ACC112 (cell line): Measurements from ENCODE around the gene FRRS1L.

Experiments used
- H2AFZ ChIP-seq: fragments of 200-600 bp; sonication (generic); one replicate; pipeline ENCODE4 v1.6.0; 2017; ENCODE audit warnings: antibody characterized with exemption, low read length; ENCODE audit not compliant: unreplicated experiment
- H3K27ac ChIP-seq: fragments of 200-600 bp; sonication (generic); 2 replicates; pipeline ENCODE4 v1.5.1; 2014; ENCODE audit warnings: low read depth, mild to moderate bottlenecking, antibody characterized with exemption, low read length, moderate library complexity
- H3K27me3 ChIP-seq: fragments of 200-600 bp; sonication (generic); 2 replicates; pipeline ENCODE4 v1.6.1; 2014; ENCODE audit warnings: mild to moderate bottlenecking, antibody characterized with exemption, low read length, moderate library complexity, mixed read lengths; ENCODE audit not compliant: insufficient read depth
- H3K36me3 ChIP-seq: fragments of 200-600 bp; sonication (generic); 2 replicates; pipeline ENCODE4 v1.6.1; 2016; ENCODE audit warnings: mild to moderate bottlenecking, antibody characterized with exemption, low read length, moderate library complexity, mixed read lengths; ENCODE audit not compliant: insufficient read depth
- H3K4me1 ChIP-seq: fragments of 200-600 bp; sonication (generic); one replicate; pipeline ENCODE4 v1.6.1; 2016; ENCODE audit warnings: low read length, mixed read lengths; ENCODE audit not compliant: insufficient read depth, unreplicated experiment, control insufficient read depth
- H3K4me3 ChIP-seq: fragments of 200-600 bp; sonication (generic); 2 replicates; pipeline ENCODE4 v1.5.1; 2014; ENCODE audit warnings: mild to moderate bottlenecking, low read depth, low read length
- H3K79me2 ChIP-seq: fragments of 200-600 bp; sonication (generic); one replicate; pipeline ENCODE4 v1.6.0; 2016; ENCODE audit warnings: low read length; ENCODE audit not compliant: control insufficient read depth, unreplicated experiment, insufficient read depth

The FRRS1L gene

DNA sequence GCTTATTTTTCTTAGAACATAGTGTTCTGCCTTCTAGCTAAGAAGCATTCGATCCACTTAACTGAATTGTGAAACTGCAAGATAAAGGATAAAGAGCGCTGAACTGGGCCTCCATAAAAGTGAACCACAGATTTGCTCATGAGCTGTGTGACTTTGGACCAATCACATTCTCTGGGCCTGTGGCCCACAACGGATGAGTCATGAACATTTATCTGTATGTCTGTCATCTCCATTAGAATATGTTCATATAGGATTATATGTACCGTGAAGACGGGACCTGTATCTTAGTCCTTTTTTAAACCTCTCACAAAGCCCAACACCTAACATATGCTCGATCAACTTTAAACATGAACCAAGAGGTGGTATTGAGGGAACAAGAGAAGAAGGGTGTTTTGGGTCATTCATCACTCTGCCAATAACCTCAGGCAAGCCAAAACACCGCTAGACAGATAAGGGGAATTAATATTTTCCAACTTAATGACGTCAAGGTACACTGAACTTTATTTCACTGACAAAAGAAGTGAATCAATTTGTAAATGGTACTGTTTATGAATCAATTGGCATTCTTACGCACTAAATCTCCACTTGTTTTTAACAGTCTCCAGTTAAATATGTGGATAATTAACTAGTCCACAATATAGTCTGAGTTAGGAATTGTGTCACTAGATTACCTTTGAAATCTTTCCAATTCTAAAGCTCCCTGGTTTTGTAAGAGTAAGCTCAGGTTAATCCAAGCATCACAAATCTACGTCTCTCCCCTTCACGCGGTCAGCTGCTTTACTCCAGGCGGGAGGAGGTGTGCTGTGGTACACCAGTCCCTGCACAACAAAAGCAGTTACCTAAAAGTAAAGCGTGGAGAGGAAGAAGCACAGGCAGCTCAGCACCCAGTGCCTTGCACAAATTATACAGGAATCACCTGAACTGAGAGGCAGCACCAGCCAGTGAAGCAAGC, 48.9 kb downstream of the FRRS1L start:
- peak overlapping the region; percentile 85 for H3K4me3 ChIP-seq
- H3K27ac ChIP-seq = peak overlapping the region; percentile 69
- no peak overlapping the region for H2AFZ ChIP-seq
- H3K36me3 ChIP-seq = 0 out of 2 replicates have a peak, but pooled peaks cover 4% of the 10 kb centered on the region
- no peaks in the 10 kb centered on the region for H3K27me3 ChIP-seq
- peaks cover 37% of the 10 kb centered on the region for H3K4me1 ChIP-seq
- H3K79me2 ChIP-seq = peaks cover 65% of the 10 kb centered on the region

GRCh38 chr9:109115931-109116526, 51.0 kb downstream of the FRRS1L start:
- Histone ChIP-seq H3K4me3 (no peak overlapping the region), H2AFZ (no peak overlapping the region), H3K36me3 (0 out of 2 replicates have a peak, but pooled peaks cover 4% of the 10 kb centered on the region), H3K27ac (no peak overlapping the region), H3K27me3 (no peaks in the 10 kb centered on the region), H3K79me2 (peaks cover 86% of the 10 kb centered on the region), H3K4me1 (peaks cover 50% of the 10 kb centered on the region)

DNA sequence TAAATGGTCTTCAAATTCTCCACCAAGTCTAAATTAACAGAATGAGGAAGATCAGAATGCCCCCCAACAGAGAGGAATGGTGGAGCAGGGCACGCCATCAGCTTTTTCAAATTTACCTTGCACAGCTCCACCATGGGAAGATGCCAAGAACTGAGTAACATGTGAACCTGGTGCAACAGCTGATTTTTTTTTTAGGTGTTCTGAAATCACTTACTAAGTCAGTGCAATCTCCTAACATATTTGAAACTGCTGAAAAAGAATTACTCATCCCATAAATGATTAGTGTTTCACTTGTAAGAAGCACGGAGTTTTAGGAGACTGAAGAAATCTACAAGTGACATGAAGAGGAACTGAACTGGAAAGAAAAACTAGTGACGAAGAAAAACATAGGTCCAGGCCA, 52.4 kb downstream of the FRRS1L start:
- Histone ChIP-seq H3K27ac (peak overlapping the region; percentile 46), H3K4me1 (peaks cover 54% of the 10 kb centered on the region), H3K79me2 (peaks cover 97% of the 10 kb centered on the region), H3K4me3 (peak overlapping the region; percentile 27; the same call in 1 of the 2 replicates), H3K36me3 (0 out of 2 replicates have a peak, but pooled peaks cover 4% of the 10 kb centered on the region), H2AFZ (no peak overlapping the region), H3K27me3 (no peaks in the 10 kb centered on the region)

GRCh38 chr9:109113892-109114609, 53.0 kb downstream of the FRRS1L start:
- H3K27me3 ChIP-seq = no peaks in the 10 kb centered on the region
- H3K4me1 ChIP-seq = peaks cover 60% of the 10 kb centered on the region
- peak overlapping the region; percentile 27; the same call in 1 of the 2 replicates for H3K4me3 ChIP-seq
- H3K27ac ChIP-seq = peak overlapping the region; percentile 46
- H3K79me2 ChIP-seq = peaks cover 97% of the 10 kb centered on the region
- peak overlapping the region; percentile 34 for H2AFZ ChIP-seq
- 0 out of 2 replicates have a peak, but pooled peaks cover 4% of the 10 kb centered on the region for H3K36me3 ChIP-seq

GRCh38 chr9:109113254-109113653, 53.8 kb downstream of the FRRS1L start:
- peaks cover 97% of the 10 kb centered on the region for H3K79me2 ChIP-seq
- H3K27me3 ChIP-seq = no peaks in the 10 kb centered on the region
- 0 out of 2 replicates have a peak, but pooled peaks cover 4% of the 10 kb centered on the region for H3K36me3 ChIP-seq
- H2AFZ ChIP-seq = no peak overlapping the region
- peaks cover 68% of the 10 kb centered on the region for H3K4me1 ChIP-seq
- peak overlapping the region; percentile 22 for H3K27ac ChIP-seq
- peak overlapping the region; percentile 17; the same call in 1 of the 2 replicates for H3K4me3 ChIP-seq

- H3K36me3 ChIP-seq = peaks cover 2% of the 10 kb centered on the region; the same call in 1 of the 2 replicates
- H3K27ac ChIP-seq = peak overlapping the region; percentile 97
- H3K4me3 ChIP-seq = peak overlapping the region; percentile 70
- no peaks in the 10 kb centered on the region for H3K27me3 ChIP-seq
- peak overlapping the region; percentile 58 for H2AFZ ChIP-seq
- peaks cover 69% of the 10 kb centered on the region for H3K4me1 ChIP-seq
- peaks cover 91% of the 10 kb centered on the region for H3K79me2 ChIP-seq
Measured at GRCh38 chr9:109110329-109111021, 56.6 kb downstream of the FRRS1L start.

- peak overlapping the region; percentile 70 for H3K4me3 ChIP-seq
- H3K4me1 ChIP-seq = peaks cover 65% of the 10 kb centered on the region
- H3K79me2 ChIP-seq = peaks cover 91% of the 10 kb centered on the region
- H3K27ac ChIP-seq = peak overlapping the region; percentile 97
- H3K27me3 ChIP-seq = no peaks in the 10 kb centered on the region
- H3K36me3 ChIP-seq = peaks cover 7% of the 10 kb centered on the region
- H2AFZ ChIP-seq = no peak overlapping the region
Measured at GRCh38 chr9:109109967-109110328, 57.1 kb downstream of the FRRS1L start.

DNA sequence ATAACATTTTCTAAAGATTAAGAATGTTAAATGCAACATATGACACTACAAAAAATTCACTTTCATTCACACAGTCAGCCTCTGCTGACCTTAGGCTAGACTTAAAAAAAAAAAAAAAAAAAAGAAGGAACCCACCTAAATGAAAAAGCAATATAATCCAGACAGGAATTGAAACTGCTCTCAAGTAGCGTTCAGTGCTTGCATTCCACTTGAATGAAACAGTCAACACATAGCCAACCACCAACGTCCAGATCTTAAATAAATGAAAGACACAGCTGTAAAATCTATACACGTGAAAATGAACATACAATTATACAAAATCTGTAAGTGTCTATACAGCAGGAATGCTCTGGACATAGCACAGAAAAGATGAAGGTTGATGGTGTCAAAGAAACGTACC, 58.7 kb downstream of the FRRS1L start:
- Histone ChIP-seq H3K4me3 (peak overlapping the region; percentile 70), H3K27ac (peak overlapping the region; percentile 97), H3K79me2 (peaks cover 87% of the 10 kb centered on the region), H3K36me3 (peaks cover 16% of the 10 kb centered on the region), H3K4me1 (peaks cover 52% of the 10 kb centered on the region), H2AFZ (peak overlapping the region; percentile 83), H3K27me3 (no peaks in the 10 kb centered on the region)

DNA sequence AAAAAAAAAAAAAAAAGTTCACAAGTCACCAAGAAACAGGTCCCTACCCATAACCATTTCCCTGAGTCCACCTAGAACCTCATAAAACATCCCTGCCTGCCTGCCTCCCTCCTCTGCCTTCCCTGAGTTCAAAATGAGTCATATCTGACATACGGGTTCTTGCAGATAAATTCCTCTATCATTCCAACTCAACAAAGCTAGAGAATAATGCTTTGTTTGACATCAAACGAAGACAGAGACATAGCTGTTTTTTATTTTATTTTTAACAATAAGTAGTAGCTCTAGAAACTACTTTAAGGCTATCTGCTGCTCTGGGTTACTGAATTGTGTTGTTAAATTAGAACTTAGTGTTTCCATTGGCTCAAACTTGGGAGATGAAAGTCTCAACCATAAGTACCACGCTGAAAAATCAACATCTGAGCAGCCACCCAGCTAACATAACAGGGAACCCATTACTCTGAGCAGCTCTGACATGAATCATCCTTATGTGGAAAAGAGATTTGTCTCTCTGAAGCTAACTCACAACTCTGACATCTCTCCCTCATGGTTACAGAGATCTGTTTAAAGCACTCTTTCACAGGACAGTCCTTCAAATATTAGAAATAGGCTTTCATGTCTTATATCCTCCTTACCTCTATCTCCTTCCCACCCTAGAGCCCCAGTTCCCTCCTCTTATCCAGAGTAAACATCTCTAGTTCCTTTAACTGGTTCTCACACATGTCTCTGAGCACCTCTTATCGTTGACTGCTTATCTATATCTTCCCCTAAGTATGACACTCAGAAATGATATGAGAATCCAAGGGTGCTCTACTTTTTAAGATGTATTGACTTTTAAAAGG, 59.4 kb downstream of the FRRS1L start:
- peaks cover 50% of the 10 kb centered on the region for H3K4me1 ChIP-seq
- peak overlapping the region; percentile 70 for H3K4me3 ChIP-seq
- H3K27me3 ChIP-seq = no peaks in the 10 kb centered on the region
- H3K79me2 ChIP-seq = peaks cover 87% of the 10 kb centered on the region
- peaks cover 23% of the 10 kb centered on the region for H3K36me3 ChIP-seq
- H3K27ac ChIP-seq = peak overlapping the region; percentile 97
- H2AFZ ChIP-seq = no peak overlapping the region
